Activated CD4-positive, alpha-beta T cell treated with anti-CD3 and anti-CD28 coated beads, Interleukin-2, amount 50 U/mL, for 24 hours (primary cell): ENCODE data around the gene ARGLU1.

ENCODE experiments used
- DNase-seq, 2 donors: peaks; one replicate each; pipeline ENCODE4 v3.0.0-alpha.2; 2020; ENCODE audit warnings: low read depth in 1 of 2, low spot score in 1 of 2

The ARGLU1 gene

GRCh38 chr13:106548064-106548696 lies 19.8 kb downstream of the ARGLU1 start:
- DNase-seq, result no peak

GRCh38 chr13:106541826-106542225 lies 26.1 kb downstream of the ARGLU1 start:
- no peak for DNase-seq

DNA sequence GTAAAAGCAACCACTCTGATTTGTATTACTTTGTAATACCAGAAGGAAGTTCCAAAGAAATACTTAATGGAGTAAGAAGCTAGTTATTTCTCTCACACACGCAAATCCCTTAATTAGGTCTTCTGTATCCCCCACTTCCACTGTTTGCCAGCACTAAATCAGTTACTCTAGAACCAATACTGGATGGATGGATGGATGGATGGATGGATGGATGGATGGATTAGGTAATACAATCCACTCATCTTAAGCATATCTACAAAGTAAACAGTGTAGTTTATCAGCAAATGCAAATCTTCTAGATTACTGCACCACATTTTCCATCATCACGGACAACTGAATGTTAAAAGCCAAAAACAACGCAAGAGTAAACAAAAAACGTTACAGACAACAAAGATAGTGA lies 27.3 kb downstream of the ARGLU1 start:
- DNase-seq, result no peak

- DNase-seq, result no peak
Measured at GRCh38 chr13:106537521-106537920, 30.4 kb downstream of the ARGLU1 start.

GRCh38 chr13:106536244-106537034 lies 31.5 kb downstream of the ARGLU1 start:
- DNase-seq, result peak; percentile 82 to 84

DNA sequence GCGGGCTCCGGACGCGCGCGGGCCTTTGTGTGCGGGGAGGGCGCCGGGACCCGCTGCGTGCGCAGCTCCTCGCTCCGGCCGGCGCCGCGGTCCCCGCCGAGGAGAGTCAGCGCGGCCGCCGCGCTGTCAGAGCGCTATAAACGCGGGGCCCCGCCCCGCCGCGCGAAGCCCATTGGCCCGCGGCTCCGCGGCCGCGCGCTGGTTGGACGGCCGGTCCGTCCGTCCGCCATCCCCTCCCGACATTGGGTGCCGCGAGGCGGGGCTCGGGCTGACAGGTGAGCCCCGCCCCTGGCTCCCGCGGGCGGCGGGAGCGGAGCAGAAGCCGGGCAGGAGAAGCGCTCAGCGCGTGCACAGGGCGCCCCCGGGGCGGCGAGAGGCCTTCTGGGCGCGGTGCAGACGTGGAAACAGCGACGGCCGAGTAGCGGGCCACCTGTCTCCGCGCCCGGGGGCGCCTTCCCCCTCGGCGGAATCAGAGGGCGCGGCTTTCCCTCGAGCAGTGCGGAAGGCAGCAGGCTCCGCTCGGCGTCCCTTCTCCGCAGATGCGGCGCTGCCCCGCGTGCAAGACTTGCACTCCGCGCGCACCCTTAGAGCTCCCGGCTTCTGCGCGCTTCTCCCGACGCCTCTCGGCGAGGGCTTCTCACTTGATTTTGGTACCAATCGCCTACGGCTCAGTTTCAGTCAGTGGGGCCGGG lies 32.2 kb downstream of the ARGLU1 start, which contains the start of gene EFNB2:
EFNB2 (minus strand) TSS at position 111 of the 692 bp plus-strand sequence. CDS start 698 bp downstream, outside the sequence.
- peak; percentile 67 to 74 for DNase-seq

GRCh38 chr13:106534639-106535551 lies 33.0 kb downstream of the ARGLU1 start:
- DNase-seq, result peak in 1 of 2 donors; percentile 9

DNA sequence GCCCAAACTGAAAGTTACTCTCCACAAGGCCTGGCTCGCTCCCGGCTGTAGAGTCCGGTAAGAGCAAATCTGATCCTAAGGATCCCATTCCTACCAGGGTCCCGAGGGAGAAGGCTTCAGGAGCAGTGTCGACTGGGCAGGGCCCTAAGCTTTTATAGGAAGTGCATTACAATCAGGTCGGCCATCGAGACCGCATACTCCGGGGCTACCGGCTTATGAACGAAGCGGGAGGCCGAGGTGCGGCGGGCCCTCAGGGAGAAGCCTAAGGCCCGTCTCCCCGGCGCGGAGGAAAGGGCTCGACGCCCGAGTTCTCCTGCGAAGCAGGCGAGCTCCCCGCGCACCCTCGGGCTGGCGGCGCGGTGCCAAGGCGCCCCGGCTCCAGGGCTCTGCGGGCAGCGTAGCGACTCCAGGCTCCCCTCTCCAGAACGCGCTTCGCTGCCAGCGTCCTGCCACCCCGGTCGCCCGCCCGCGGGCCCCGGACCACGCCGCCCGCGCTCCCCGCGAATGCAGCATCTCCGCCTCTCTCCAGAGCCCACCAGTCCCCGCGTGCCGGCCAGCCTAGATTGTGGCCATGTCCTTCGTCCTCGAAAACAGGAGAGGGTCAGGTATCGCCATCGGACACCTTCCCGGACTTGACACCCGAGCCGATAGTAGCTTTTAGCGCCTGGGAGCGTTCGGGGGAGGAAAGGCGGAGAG lies 33.8 kb downstream of the ARGLU1 start:
- no peak for DNase-seq

DNA sequence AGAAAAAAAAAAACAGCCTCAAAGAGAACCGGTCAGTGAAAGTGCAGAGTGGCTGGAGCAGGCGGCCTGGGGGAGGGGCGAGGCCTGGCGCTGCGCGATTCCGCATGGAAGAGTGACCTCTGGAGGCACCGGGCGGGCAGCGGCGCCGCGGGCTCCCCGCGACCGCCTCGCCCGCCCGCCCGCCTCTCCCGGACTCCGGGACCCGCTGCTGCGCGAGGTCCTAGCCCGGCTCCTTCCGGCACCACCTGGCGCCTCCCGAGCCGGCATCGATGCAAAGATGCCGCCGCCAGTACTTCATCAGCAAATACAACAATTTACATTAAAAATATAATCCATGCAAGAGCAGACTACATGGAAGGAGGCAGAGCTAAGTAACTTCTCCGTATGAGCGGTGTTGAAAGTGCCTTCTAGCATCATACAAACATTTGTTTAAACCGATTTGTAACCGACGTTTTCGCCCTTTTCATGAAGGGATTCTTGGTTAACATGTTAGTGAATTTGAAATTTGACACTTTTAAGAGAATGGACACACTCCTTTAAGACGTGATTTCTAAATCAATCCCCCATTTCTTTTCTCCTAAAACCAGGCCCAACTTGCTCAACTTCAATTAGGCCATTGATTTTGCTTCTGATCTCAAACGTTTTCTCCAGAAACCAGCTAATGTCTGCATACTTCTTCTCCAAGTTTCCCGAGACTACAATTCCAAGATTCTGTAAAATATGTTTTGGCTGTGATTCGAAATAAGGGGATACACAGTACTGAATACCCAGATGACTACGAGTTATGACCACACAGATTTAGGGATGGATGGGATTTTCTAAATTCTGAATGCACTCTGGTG lies 34.6 kb downstream of the ARGLU1 start:
- DNase-seq, result no peak

- DNase-seq, result no peak
Measured at GRCh38 chr13:106532111-106532929, 35.6 kb downstream of the ARGLU1 start.

GRCh38 chr13:106530980-106531481 lies 36.9 kb downstream of the ARGLU1 start:
- DNase-seq, result no peak

DNA sequence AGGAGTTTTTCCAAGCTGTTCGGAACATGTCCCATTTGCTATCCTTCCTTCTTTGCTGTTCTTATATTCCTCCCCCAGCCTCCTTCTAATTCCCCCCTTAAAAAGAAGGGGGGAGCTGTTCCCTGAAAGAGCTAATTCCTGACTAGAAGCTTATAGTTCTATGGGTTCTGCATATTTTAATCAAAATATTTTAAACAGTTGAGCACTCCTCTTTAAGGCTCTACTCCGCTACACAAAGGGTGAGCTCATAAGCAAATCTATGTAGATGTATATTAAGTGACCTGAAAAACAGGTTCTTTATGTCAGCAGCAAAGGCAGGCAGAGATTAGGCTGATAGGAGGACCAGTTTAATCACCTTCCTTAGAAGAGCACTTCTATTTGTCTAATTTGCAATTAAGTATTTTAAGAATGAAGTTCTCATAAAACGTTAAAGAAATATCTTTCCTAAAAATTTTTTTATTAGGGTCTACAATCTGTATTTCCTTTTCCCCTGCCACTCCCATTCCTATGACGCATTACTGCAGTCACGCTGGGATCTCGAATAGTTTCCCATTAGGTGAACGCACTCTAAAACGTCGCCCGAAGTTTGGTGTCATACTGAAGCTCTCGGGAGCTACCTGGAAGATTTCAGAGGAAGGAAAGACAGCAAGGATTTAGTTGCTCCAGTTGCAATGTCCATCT lies 37.6 kb downstream of the ARGLU1 start:
- no peak for DNase-seq

DNA sequence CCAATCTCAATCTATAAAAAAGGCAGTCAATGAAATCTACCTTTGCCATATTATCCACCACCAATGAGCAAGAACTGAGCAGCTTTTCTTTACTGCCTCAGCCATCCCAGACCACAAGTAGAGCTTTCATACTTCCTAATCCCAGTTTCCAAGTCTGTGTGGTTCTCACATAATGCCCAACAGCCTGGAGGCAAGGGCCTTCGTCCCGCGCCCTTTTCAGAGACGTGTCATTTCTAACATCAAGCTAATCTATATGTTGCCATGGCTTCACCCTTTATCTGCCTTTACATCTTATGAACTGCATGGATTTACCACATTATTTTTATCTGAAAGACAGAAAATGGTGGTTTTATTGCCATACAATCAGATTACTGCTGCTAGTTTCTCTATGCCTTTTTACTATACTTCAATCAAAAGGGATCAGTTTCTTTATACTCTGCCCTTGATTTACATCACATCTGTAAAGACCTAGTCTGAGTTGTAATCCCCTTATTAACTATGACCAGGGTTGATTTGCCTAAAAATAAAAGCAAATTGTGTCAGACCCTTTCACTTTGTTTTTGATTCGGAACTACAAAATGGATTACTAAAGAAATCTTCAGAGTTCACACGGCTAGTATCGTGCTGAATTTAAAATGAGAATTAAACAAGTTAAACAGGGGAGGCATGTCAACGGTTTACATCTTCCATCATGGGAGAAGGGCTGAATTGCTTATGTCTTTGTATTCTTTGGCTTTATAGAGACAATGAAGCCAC lies 38.3 kb downstream of the ARGLU1 start:
- no peak for DNase-seq

DNA sequence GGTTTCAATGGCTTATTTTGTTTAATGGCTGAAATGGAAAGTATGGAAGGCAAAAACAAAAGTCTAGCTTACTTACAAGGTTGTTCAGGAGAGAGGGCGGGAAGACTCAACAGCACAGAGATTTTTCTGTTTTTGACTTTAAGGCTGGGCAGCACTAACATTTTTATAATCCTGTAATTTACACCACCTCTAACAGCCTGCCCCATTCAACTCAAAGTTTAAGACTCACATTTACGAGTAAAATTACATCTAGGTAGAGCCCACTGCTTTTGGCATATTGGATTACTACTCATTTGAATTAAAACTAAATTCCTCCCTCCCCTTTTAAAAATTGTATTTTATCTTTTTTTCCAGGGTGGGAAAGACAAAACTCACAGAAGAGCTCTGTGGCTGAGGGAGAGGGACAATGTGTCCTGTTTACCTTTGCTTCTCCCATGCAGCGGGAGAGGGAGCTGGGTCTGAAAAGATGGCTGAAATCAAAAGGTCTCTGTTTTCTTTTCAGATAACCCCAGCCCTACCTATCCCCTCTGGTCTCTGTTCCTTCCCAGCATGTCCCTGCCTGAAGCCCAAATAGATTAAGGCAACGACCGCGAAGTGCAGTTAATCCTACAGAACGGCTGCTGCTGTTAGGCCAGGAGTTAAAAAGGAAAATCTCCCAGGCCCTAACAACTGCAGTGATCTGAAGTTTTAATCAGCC lies 39.1 kb downstream of the ARGLU1 start:
- DNase-seq, result no peak

GRCh38 chr13:106527826-106528225 lies 40.1 kb downstream of the ARGLU1 start:
- DNase-seq, result no peak

DNA sequence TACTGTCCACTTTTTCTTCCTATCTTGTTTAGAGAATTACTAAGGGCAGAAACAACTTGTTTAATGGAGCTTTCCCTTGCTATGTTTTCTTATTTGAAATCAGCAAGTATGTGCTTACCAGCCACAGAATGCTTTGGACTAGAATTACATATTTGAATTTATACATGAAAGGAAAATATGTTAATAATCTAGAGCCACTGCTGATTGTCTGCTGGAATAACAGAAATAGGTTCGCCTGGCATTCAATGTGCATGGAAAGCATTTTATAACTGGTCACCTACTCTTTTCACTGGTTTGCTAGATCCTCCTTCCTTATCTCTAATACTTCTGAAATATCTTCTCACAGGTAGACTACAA lies 40.5 kb downstream of the ARGLU1 start:
- DNase-seq, result no peak
